Gastroesophageal sphincter (tissue), 4 donors: ENCODE measurements around the gene ZSWIM3. TPM values are rescaled to one million over a fixed set of nuclear protein-coding genes. Genes with fewer than 3 reads are reported as not detected.
A peak's percentile ranks its signal among the peaks of the same experiment; 100 is the strongest.

Experiments
- ATAC-seq: fragments of 150-250 bp; one replicate; pipeline ENCODE4 v1.9.1; 2016; ENCODE audit warnings: mild to moderate bottlenecking, moderate library complexity
- H3K27ac ChIP-seq, 4 donors: fragments of 200-600 bp; sonication (generic) in 3 of 4; 1 replicate in 3 of 4; 2 replicates in 1 of 4; pipeline ENCODE4 v1.5.1; 2016 to 2019
- H3K27me3 ChIP-seq: fragments of 200-600 bp; sonication (generic); one replicate; pipeline ENCODE4 v1.5.1; 2019
- H3K36me3 ChIP-seq, 2 donors: fragments of 200-600 bp; sonication (generic); one replicate each; pipeline ENCODE4 v1.5.1; 2019; ENCODE audit warnings: control low read depth in 1 of 2
- H3K4me1 ChIP-seq, 3 donors: fragments of 200-600 bp; sonication (generic); 1 replicate in 2 of 3; 2 replicates in 1 of 3; pipeline ENCODE4 v1.5.1; 2016 to 2019; ENCODE audit warnings: control low read depth in 2 of 3
- H3K4me3 ChIP-seq, 2 donors: fragments of 200-600 bp; sonication (generic); one replicate each; pipeline ENCODE4 v1.5.1; 2019; ENCODE audit warnings: mild to moderate bottlenecking in 1 of 2, moderate library complexity in 1 of 2
- H3K9me3 ChIP-seq, 3 donors: fragments of 200-600 bp; sonication (generic); one replicate each; pipeline ENCODE4 v1.5.1; 2017 to 2019; ENCODE audit warnings: control low read depth in 2 of 3
- CTCF ChIP-seq, 4 experiments: fragments of 200-600 bp in 2 of 4; fragments of 450-650 bp in 2 of 4; sonication (generic) in 1 of 4; IDR thresholded peaks; one replicate each; pipeline ENCODE4 v1.5.1; 2017 to 2019; ENCODE audit warnings: antibody characterized with exemption in 4 of 4, mild to moderate bottlenecking in 2 of 4, moderate library complexity in 2 of 4
- EP300 ChIP-seq: sonication (generic); formaldehyde crosslinking; IDR thresholded peaks from one replicate; pipeline ENCODE4 v1.6.1; 2017; ENCODE audit warnings: antibody characterized with exemption, mild to moderate bottlenecking
- POLR2A ChIP-seq, 2 donors: fragments of 450-650 bp; IDR thresholded peaks; one replicate each; pipeline ENCODE4 v1.6.1; 2017; ENCODE audit warnings: antibody characterized with exemption in 2 of 2, mild to moderate bottlenecking in 2 of 2, moderate library complexity in 1 of 2
- POLR2AphosphoS5 ChIP-seq: sonication (generic); formaldehyde crosslinking; IDR thresholded peaks from one replicate; pipeline ENCODE4 v1.6.1; 2017; ENCODE audit warnings: antibody characterized with exemption
- WGBS, 2 donors: methylation state at CpG; one replicate each; pipeline ENCODE4 v1.1.5; 2018; ENCODE audit warnings: low coverage in 1 of 2; 5-methylcytosine and 5-hydroxymethylcytosine counted together
- total RNA-seq, 4 donors: library from RNA; depleted of rRNA; stranded (reverse); fragments of >200 nt; gene quantifications; one replicate each; pipeline ENCODE4 v1.1.0, GENCODE V29; 2016

Gene ZSWIM3
- total RNA-seq, 4 donors from 2014 or later = 2.8 to 5.0 (median 4.4) TPM

GRCh38 chr20:45921337-45922189 is 64.1 kb downstream of the ZSWIM3 start:
- Histone ChIP-seq H3K27me3 (no peaks in the 10 kb centered on the region), H3K9me3 (no peaks in the 10 kb centered on the region), H3K36me3 (no peaks in the 10 kb centered on the region), H3K4me1 (peaks cover 0 to 52% (median 34%) of the 10 kb centered on the region in 3 donors), H3K27ac (no peak overlapping the region), H3K4me3 (no peak overlapping the region)
- no peak for ATAC-seq
- 77 to 89% methylated on average over 8 to 9 of the region's 11 CpGs for WGBS, 2 donors
- TF ChIP-seq POLR2A (IDR thresholded peaks at IDR 0.05) (no peak), CTCF (IDR thresholded peaks at IDR 0.05) (no peak), EP300 (no peak), POLR2AphosphoS5 (no peak)

- Histone ChIP-seq H3K9me3 (no peaks in the 10 kb centered on the region), H3K27me3 (no peaks in the 10 kb centered on the region), H3K27ac (peak overlapping the region in 3 of 4 donors; percentile 61 to 71 (median 66)), H3K4me3 (no peak overlapping the region), H3K4me1 (peaks cover 0 to 30% (median 22%) of the 10 kb centered on the region in 3 donors), H3K36me3 (no peaks in the 10 kb centered on the region)
- TF ChIP-seq CTCF (IDR thresholded peaks at IDR 0.05) = no peak
- no peak for TF ChIP-seq POLR2A (IDR thresholded peaks at IDR 0.05)
- no peak for TF ChIP-seq POLR2AphosphoS5
- peak; percentile 72 for ATAC-seq
- WGBS, 2 donors = 17 to 44% methylated on average over 1 to 8 of the region's 21 CpGs
Observed at GRCh38 chr20:45924391-45925261, 67.2 kb downstream of the ZSWIM3 start.

DNA sequence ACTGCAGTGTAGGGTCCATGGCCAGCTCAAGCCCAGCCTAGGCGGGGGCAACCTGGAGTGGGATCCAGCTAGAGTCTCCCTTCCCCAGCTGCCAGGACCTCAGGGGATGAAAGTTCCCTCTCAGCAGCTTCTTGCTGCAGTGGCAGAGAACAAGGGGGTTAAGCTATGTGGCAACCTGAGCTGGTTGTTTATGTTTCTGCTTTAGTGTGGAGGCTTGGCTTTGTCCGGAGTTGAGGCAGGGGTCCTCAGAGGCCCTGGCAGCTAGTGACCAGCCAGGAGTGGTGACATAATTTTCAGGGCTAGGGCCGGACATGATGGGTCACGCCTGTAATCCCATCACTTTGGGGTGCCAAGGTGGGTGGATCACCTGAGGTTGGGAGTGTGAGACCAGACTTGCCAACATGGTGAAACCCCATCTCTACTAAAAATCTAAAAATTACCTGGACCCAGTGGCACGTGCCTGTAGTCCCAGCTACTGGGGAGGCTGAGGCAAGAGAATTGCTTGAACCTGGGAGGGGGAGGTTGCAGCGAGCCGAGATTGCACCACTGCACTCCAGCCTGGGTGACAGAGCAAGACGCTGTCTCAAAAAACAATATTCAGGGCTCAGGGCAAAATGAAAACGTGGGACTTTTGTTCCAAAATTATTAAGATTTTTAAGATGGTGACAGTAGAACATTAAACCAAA is 68.5 kb downstream of the ZSWIM3 start:
- no peaks in the 10 kb centered on the region for H3K36me3 ChIP-seq
- H3K27me3 ChIP-seq = no peaks in the 10 kb centered on the region
- ATAC-seq = no peak
- no peaks in the 10 kb centered on the region for H3K9me3 ChIP-seq
- 44 to 69% methylated on average over 5 to 8 of the region's 9 CpGs for WGBS, 2 donors
- peaks cover 0 to 18% (median 17%) of the 10 kb centered on the region in 3 donors for H3K4me1 ChIP-seq
- TF ChIP-seq CTCF (IDR thresholded peaks at IDR 0.05) (no peak), POLR2A (IDR thresholded peaks at IDR 0.05) (no peak), EP300 (no peak), POLR2AphosphoS5 (no peak)
- H3K4me3 ChIP-seq = no peak overlapping the region
- H3K27ac ChIP-seq = peak overlapping the region in 1 of 4 donors; percentile 66

DNA sequence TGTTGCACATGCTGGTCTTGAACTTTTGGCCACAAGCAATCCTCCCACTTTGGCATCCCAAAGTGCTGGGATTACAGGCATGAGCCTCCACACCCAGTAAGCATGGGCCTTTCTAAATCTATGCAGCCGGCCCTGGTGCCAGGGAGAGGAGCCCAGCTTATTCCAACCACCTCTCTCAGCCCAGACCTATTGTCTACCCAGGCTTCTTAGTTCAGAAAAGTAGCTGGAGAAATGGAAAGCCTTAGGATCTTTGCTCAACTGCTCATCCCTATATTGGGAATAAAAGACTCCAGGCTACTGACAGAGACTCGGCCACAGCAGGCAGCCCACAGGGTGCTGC is 69.3 kb downstream of the ZSWIM3 start:
- no peak for TF ChIP-seq EP300
- TF ChIP-seq CTCF (IDR thresholded peaks at IDR 0.05) = no peak
- no peak for TF ChIP-seq POLR2A (IDR thresholded peaks at IDR 0.05)
- no peak for TF ChIP-seq POLR2AphosphoS5
- Histone ChIP-seq H3K4me1 (peaks cover 0 to 18% (median 17%) of the 10 kb centered on the region in 3 donors), H3K36me3 (no peaks in the 10 kb centered on the region), H3K9me3 (no peaks in the 10 kb centered on the region), H3K27me3 (no peaks in the 10 kb centered on the region), H3K27ac (no peak overlapping the region), H3K4me3 (no peak overlapping the region)
- WGBS, 2 donors = 40% methylated on average over 1 of the region's 2 CpGs; no CpG with 5 or more reads in 1 of the 2 donors
- no peak for ATAC-seq
